CD4-positive, alpha-beta memory T cell (primary cell): ENCODE data around the gene BBOX1. TPM values are rescaled to one million over a fixed set of nuclear protein-coding genes. Genes with fewer than 3 reads are reported as not detected.
A peak's percentile ranks its signal among the peaks of the same experiment; 100 is the strongest.

Experiments used
- CTCF ChIA-PET: fragments of 350-600 bp; sonication (Branson Sonifier 250); formaldehyde crosslinking; loops from one replicate; lab custom pipeline; 2021; ENCODE audit warnings: inconsistent platforms; ENCODE audit not compliant: partially characterized antibody; lab: Charles Lee
- POLR2A ChIA-PET: fragments of 350-600 bp; sonication (Branson Sonifier 250); formaldehyde crosslinking; loops from one replicate; lab custom pipeline; 2021; ENCODE audit not compliant: partially characterized antibody; lab: Charles Lee
- DNase-seq, 5 donors: peaks; one replicate each; pipeline versions ENCODE4 v3.0.0 to v3.0.0-alpha.2; 2020 to 2022; ENCODE audit warnings: mixed read lengths in 1 of 5
- H3K27ac ChIP-seq: one replicate; pipeline ENCODE4 v1.7.0; 2013; ENCODE audit warnings: low read depth, low read length
- H3K27me3 ChIP-seq: 2 replicates; pipeline ENCODE4 v1.7.0; 2013; ENCODE audit warnings: mild to moderate bottlenecking, low read length, moderate library complexity; ENCODE audit not compliant: insufficient read depth
- H3K36me3 ChIP-seq: 2 replicates; pipeline ENCODE4 v1.7.0; 2013; ENCODE audit warnings: mild to moderate bottlenecking, low read length, moderate library complexity; ENCODE audit not compliant: insufficient read depth
- H3K4me1 ChIP-seq: 2 replicates; pipeline ENCODE4 v1.7.0; 2013; ENCODE audit warnings: mild to moderate bottlenecking, low read length, moderate library complexity; ENCODE audit not compliant: insufficient read depth
- H3K4me3 ChIP-seq, 2 donors: one replicate each; pipeline ENCODE4 v1.7.0; 2013; ENCODE audit warnings: low read length in 2 of 2, mild to moderate bottlenecking in 1 of 2
- H3K9me3 ChIP-seq, 2 donors: one replicate each; pipeline ENCODE4 v1.7.0; 2013; ENCODE audit warnings: low read length in 2 of 2, control low read depth in 1 of 2; ENCODE audit not compliant: control insufficient read depth in 1 of 2
- H3K27ac Mint-ChIP-seq, 7 donors: one replicate each; pipeline ENCODE4 v1.8.0; 2020 to 2021; ENCODE audit warnings: mixed read lengths in 7 of 7, mild to moderate bottlenecking in 6 of 7, inconsistent platforms in 3 of 7, moderate library complexity in 3 of 7
- H3K27me3 Mint-ChIP-seq, 2 donors: one replicate each; pipeline ENCODE4 v1.8.0; 2020 to 2021; ENCODE audit warnings: mixed read lengths in 2 of 2
- H3K36me3 Mint-ChIP-seq, 2 donors: one replicate each; pipeline ENCODE4 v1.8.0; 2020 to 2021; ENCODE audit warnings: mixed read lengths in 2 of 2, inconsistent platforms in 1 of 2, mild to moderate bottlenecking in 1 of 2
- H3K4me1 Mint-ChIP-seq, 4 donors: one replicate each; pipeline ENCODE4 v1.8.0; 2020 to 2021; ENCODE audit warnings: mixed read lengths in 4 of 4, mild to moderate bottlenecking in 1 of 4
- H3K4me3 Mint-ChIP-seq, 8 donors: one replicate each; pipeline ENCODE4 v1.8.0; 2020 to 2021; ENCODE audit warnings: mixed read lengths in 8 of 8, mild to moderate bottlenecking in 7 of 8, moderate library complexity in 6 of 8, inconsistent platforms in 3 of 8
- H3K9me3 Mint-ChIP-seq, 8 donors: one replicate each; pipeline ENCODE4 v1.8.0; 2020 to 2021; ENCODE audit warnings: mixed read lengths in 8 of 8, mild to moderate bottlenecking in 5 of 8, inconsistent platforms in 3 of 8, moderate library complexity in 1 of 8
- intact Hi-C: fragments of 100-400 bp; cut with micrococcal nuclease; formaldehyde crosslinking; loops from one replicate; pipeline ENCODE4 v1.15.1; 2023
- polyA plus RNA-seq, 2 donors: library from polyadenylated mRNA; unstranded; fragments of 300-500 nt; fragmentation: Illumina TruSeq; gene quantifications; one replicate each; pipeline ENCODE4 v1.2.3, GENCODE V29; 2021
- total RNA-seq, 2 experiments: library from RNA; stranded (reverse); gene quantifications; one replicate each; pipeline ENCODE4 v1.2.3, GENCODE V29; 2021

The BBOX1 gene
- total and polyA plus RNA-seq, 4 experiments from 2014 or later, result not detected

DNA sequence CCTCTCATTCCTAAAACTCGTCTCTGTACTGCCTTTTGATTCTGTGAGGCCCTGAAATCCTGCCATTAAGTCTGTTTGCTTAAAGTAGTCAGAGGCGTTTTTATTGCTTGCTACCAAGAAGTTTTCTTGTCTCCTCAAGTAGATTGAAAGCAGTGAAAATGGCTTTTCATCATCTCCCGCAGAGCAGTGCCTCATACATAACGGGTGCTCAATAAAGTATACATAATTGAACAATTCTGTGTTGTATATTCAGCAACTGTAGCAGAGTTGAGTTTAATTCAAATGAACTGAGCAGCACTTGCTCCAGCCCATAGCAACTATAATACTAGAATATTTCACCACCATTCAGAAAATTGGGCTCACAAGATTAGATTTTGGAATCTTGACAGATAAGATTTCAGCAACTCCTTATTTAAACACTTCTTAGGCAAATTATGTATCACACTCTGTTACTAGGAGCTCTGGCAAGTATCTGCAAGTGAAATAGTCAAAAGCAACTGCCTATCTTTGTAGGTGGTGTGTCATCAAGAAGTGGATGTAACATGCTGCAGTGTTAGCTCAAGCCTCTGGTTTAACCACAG, 26.7 kb upstream of the BBOX1 start:
- Histone ChIP-seq H3K27ac (no peak overlapping the region), H3K4me1 (no peaks in the 10 kb centered on the region), H3K36me3 (no peaks in the 10 kb centered on the region), H3K4me3 (no peak overlapping the region), H3K9me3 (no peaks in the 10 kb centered on the region), H3K27me3 (no peaks in the 10 kb centered on the region)
- ChIA-PET POLR2A (no interaction called here), CTCF (no interaction called here)
- no peaks in the 10 kb centered on the region for H3K27me3 Mint-ChIP-seq
- H3K9me3 Mint-ChIP-seq, result peaks cover 0 to 3% (median under 1%) of the 10 kb centered on the region in 8 donors
- H3K27ac Mint-ChIP-seq, result no peak overlapping the region
- no peaks in the 10 kb centered on the region for H3K36me3 Mint-ChIP-seq
- intact Hi-C loops, result no loop called here
- no peak overlapping the region for H3K4me3 Mint-ChIP-seq
- DNase-seq, result no peak
- H3K4me1 Mint-ChIP-seq, result no peaks in the 10 kb centered on the region

DNA sequence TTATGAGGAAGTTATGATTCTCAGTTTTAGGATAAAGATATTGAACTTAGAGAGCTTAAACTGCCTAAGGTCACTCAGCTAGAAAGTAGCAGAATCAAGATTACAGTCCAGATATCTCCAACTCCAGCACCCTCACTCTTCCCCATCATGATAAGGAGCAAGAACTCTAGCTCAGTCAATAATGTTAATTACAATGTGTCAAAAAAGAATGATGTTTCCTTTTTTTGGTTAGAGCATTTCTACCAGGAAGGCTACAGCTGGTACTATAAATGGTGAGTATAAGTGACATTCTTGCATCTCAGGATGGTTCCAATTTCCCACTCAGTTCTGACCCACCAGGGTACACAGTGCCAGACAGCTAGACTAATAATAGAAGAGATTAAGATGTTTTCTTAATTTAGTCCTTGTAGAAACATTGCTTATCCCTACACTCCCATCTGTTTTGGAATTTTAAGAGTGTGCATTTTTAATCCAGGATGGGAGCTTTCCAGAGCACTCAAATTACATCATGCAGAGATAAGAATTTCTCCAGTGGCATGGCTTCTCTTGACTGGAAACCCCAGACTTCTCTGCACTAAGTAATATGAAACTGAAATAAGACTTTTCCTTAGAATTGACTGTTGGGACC, 21.6 kb upstream of the BBOX1 start:
- Histone ChIP-seq H3K9me3 (no peaks in the 10 kb centered on the region), H3K36me3 (no peaks in the 10 kb centered on the region), H3K27me3 (no peaks in the 10 kb centered on the region), H3K27ac (no peak overlapping the region), H3K4me3 (no peak overlapping the region), H3K4me1 (no peaks in the 10 kb centered on the region)
- no peaks in the 10 kb centered on the region for H3K27me3 Mint-ChIP-seq
- POLR2A ChIA-PET, result no interaction called here
- CTCF ChIA-PET, result no interaction called here
- DNase-seq, result no peak
- peaks cover 0 to 3% (median 0%) of the 10 kb centered on the region in 8 donors for H3K9me3 Mint-ChIP-seq
- H3K27ac Mint-ChIP-seq, result no peak overlapping the region
- H3K36me3 Mint-ChIP-seq, result no peaks in the 10 kb centered on the region
- H3K4me3 Mint-ChIP-seq, result no peak overlapping the region
- intact Hi-C loops, result no loop called here
- no peaks in the 10 kb centered on the region for H3K4me1 Mint-ChIP-seq

DNA sequence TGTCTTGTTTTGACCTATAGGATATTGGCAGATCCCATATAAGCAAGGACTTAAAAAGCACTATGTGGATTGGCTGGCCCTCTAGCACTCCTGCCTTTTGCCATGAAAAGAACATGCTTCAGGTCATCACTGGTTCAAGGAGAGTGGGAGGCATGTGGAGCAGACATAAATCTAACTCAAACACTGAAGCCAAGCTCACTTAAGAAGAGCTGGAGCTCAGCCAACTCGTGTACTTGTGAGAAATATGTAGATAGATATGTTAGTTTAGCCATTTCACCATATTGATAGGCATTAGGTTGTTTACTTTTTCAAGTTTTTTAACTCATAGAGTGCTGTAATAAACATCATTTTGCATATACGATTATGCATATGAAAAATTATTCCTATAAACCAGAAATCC, 19.9 kb upstream of the BBOX1 start:
- Histone ChIP-seq H3K4me3 (no peak overlapping the region), H3K27me3 (no peaks in the 10 kb centered on the region), H3K4me1 (no peaks in the 10 kb centered on the region), H3K27ac (no peak overlapping the region), H3K9me3 (no peaks in the 10 kb centered on the region), H3K36me3 (no peaks in the 10 kb centered on the region)
- H3K4me3 Mint-ChIP-seq, result no peak overlapping the region
- no peak for DNase-seq
- no peaks in the 10 kb centered on the region for H3K27me3 Mint-ChIP-seq
- CTCF ChIA-PET, result no interaction called here
- POLR2A ChIA-PET, result no interaction called here
- intact Hi-C loops, result no loop called here
- H3K27ac Mint-ChIP-seq, result no peak overlapping the region
- H3K36me3 Mint-ChIP-seq, result no peaks in the 10 kb centered on the region
- no peaks in the 10 kb centered on the region for H3K4me1 Mint-ChIP-seq
- H3K9me3 Mint-ChIP-seq, result peaks cover 0 to 6% (median 3%) of the 10 kb centered on the region in 8 donors

DNA sequence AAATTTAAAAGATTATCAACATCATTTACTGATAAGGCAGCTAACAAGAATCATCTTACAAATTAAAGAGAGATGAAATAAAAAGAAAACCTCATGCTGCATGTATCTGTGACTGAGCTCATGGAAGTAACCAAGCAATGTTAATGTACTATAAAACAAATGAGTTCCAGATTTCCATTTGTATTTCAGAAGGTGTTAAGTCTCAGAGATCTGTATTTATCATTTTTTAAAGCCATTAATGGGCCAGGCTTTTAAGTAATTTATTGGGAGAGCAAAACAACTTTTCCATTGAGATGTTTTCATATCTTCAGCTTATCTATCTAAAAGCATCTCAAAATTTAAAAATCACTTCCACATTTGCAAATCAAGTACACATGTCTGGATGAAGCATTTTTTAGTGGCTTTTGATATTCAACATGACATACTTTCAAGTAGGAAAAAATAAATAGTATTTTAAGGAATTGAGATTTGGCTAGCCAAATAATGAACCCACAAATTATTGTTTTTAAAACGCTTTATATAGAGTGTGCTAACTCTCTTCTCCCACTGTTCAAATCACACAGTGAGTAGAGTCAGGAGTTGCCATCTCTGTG, 17.9 kb upstream of the BBOX1 start:
- Histone ChIP-seq H3K4me3 (no peak overlapping the region), H3K4me1 (no peaks in the 10 kb centered on the region), H3K27ac (no peak overlapping the region), H3K27me3 (no peaks in the 10 kb centered on the region), H3K36me3 (no peaks in the 10 kb centered on the region), H3K9me3 (no peaks in the 10 kb centered on the region)
- intact Hi-C loops, result no loop called here
- Mint-ChIP-seq H3K27me3 (no peaks in the 10 kb centered on the region), H3K27ac (no peak overlapping the region), H3K36me3 (no peaks in the 10 kb centered on the region), H3K4me1 (no peaks in the 10 kb centered on the region), H3K9me3 (peaks cover 0 to 6% (median 3%) of the 10 kb centered on the region in 8 donors), H3K4me3 (no peak overlapping the region)
- CTCF ChIA-PET, result interaction anchor here (0.7 kb wide), 1 partner anchor 1390 kb away, joined by 4 read pairs; no protein-coding TSS in a partner anchor
- no peak for DNase-seq
- POLR2A ChIA-PET, result no interaction called here

DNA sequence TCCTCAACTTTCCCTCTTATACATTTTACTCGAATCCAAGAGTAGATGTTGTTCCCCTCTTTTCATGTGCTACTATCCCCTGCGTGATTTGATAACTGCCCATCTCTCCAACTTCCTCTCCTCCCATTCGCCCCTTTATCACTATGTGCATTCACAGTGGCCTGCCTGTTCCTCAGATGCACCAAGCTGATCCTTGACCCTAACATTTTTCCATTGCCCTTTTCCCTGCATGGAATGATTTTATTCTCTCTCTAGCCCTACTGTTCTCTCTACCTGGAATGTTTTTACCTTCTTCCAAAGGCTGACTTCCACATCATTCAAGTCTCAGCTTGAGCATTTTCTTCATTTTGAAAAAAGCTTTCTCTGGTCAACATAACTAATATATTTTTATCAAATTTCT, 15.8 kb upstream of the BBOX1 start:
- Histone ChIP-seq H3K27ac (no peak overlapping the region), H3K4me3 (no peak overlapping the region), H3K27me3 (no peaks in the 10 kb centered on the region), H3K36me3 (no peaks in the 10 kb centered on the region), H3K4me1 (no peaks in the 10 kb centered on the region), H3K9me3 (no peaks in the 10 kb centered on the region)
- no peaks in the 10 kb centered on the region for H3K27me3 Mint-ChIP-seq
- ChIA-PET CTCF (no interaction called here), POLR2A (no interaction called here)
- H3K36me3 Mint-ChIP-seq, result no peaks in the 10 kb centered on the region
- no peaks in the 10 kb centered on the region for H3K4me1 Mint-ChIP-seq
- DNase-seq, result no peak
- peak overlapping the region in 1 of 7 donors; percentile 11 for H3K27ac Mint-ChIP-seq
- no peak overlapping the region for H3K4me3 Mint-ChIP-seq
- intact Hi-C loops, result no loop called here
- H3K9me3 Mint-ChIP-seq, result peaks cover 0 to 6% (median 3%) of the 10 kb centered on the region in 8 donors

DNA sequence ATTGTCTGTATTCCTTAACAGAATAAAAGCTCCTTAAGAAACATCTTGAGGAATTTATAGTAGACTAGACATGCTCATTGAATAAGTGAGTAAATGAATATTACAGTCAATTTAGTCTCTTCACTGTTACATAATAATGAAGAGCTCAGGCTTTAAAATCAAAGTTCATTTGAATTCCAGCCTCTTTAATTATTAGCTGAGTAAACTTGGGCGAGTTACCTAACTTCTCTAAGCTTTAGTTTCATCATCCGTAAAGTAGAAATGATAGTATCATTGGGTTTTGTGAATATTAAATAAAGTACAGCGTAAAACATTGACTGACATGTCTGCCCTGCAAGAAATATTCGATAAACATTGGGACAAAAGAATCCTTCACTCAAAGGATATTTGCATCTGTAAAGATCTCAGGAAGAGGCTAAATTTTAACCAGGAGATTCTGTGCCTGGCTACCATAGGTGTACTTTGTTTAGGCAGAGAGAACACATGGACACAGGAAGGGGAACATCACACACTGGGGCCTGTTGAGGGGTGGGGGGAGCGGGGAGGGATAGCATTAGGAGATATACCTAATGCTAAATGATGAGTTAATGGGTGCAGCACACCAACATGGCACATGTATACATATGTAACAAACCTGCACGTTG, 15.2 kb upstream of the BBOX1 start:
- H3K4me3 Mint-ChIP-seq, result no peak overlapping the region

DNA sequence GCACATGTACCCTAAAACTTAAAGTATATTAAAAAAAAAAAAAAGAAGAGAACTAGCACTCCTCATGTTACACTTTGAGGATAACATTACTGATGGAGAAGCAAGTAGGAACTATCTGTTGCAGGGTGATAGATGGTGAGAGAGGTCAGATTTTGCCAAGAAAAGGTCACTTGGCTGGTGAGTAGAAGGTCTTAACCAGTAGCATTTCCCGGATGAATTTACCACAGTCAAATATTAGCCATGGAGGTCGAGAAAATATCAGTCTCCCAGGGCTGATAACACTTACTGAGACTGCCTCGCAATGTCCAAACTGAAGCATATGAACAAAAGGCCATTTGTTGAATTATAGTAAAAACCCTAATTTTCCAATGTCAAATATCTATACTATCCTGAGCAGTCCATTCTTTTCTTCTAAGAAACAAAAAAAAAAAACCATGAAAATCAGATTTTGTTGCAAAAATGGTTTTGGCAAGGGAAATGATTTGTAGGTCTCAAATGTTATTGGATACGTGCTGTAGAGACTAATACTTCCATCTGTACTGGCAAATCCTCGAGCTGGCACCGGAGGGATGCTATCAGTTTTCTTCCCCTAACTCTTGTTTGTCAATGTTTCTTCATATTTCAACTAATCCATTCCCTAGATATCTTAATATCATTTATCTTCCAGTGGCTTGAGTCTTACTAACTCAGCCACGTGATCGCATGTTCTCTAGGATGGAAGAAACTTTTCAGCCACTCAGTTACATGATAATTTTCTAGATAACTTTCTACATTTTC, 14.5 kb upstream of the BBOX1 start:
- Histone ChIP-seq H3K27ac (no peak overlapping the region), H3K4me3 (no peak overlapping the region), H3K4me1 (no peaks in the 10 kb centered on the region), H3K9me3 (no peaks in the 10 kb centered on the region), H3K27me3 (no peaks in the 10 kb centered on the region), H3K36me3 (no peaks in the 10 kb centered on the region)
- intact Hi-C loops, result no loop called here
- Mint-ChIP-seq H3K4me1 (no peaks in the 10 kb centered on the region), H3K36me3 (no peaks in the 10 kb centered on the region), H3K27me3 (no peaks in the 10 kb centered on the region), H3K27ac (no peak overlapping the region), H3K9me3 (peaks cover 0 to 6% (median 3%) of the 10 kb centered on the region in 8 donors), H3K4me3 (no peak overlapping the region)
- DNase-seq, result no peak
- CTCF ChIA-PET, result no interaction called here
- POLR2A ChIA-PET, result no interaction called here

More for the DNA sequence above, 15.2 kb upstream of the BBOX1 start:
- H3K9me3 Mint-ChIP-seq, result peaks cover 0 to 6% (median 3%) of the 10 kb centered on the region in 8 donors
- no peaks in the 10 kb centered on the region for H3K9me3 ChIP-seq
- ChIA-PET CTCF (no interaction called here), POLR2A (no interaction called here)
- H3K36me3 Mint-ChIP-seq, result no peaks in the 10 kb centered on the region
- H3K4me1 Mint-ChIP-seq, result no peaks in the 10 kb centered on the region
- H3K36me3 ChIP-seq, result no peaks in the 10 kb centered on the region
- intact Hi-C loops, result no loop called here
- H3K4me1 ChIP-seq, result no peaks in the 10 kb centered on the region
- no peaks in the 10 kb centered on the region for H3K27me3 Mint-ChIP-seq
- no peak for DNase-seq
- no peak overlapping the region for H3K4me3 ChIP-seq
- H3K27ac ChIP-seq, result no peak overlapping the region
- H3K27me3 ChIP-seq, result no peaks in the 10 kb centered on the region
- H3K27ac Mint-ChIP-seq, result no peak overlapping the region
